C4-2B (cell line): ENCODE results near the gene HMGCS2.
"Not testable (repeated sequence)": the region's sequence is repeated elsewhere in the genome, so short reads cannot be mapped to it uniquely, and the experiment has no call there.

ENCODE experiments used
- H3K27ac ChIP-seq: fragments of 450-650 bp; 2 replicates; pipeline ENCODE4 v1.5.1; 2017
- CTCF ChIP-seq: fragments of 450-650 bp; conservative IDR thresholded peaks from 2 replicates; pipeline ENCODE4 v1.5.1; 2017; ENCODE audit warnings: mild to moderate bottlenecking
- ZFX ChIP-seq: fragments of 450-650 bp; IDR thresholded peaks from 2 replicates; pipeline ENCODE4 v1.6.1; 2017

Gene HMGCS2

GRCh38 chr1:119715542-119715941 lies 53.2 kb downstream of the HMGCS2 start:
- peak overlapping the region; percentile 6; the same call in 1 of the 2 replicates for H3K27ac ChIP-seq
- TF ChIP-seq CTCF = no peak
- no peak for TF ChIP-seq ZFX

GRCh38 chr1:119714583-119714982 lies 54.1 kb downstream of the HMGCS2 start:
- TF ChIP-seq ZFX (no peak), CTCF (no peak)
- H3K27ac ChIP-seq = peak overlapping the region; percentile 94

- H3K27ac ChIP-seq = peak overlapping the region; percentile 94
- no peak for TF ChIP-seq ZFX
- TF ChIP-seq CTCF = no peak
Measured at GRCh38 chr1:119713749-119714456, 54.8 kb downstream of the HMGCS2 start.

- peak overlapping the region; percentile 94 for H3K27ac ChIP-seq
- TF ChIP-seq ZFX (peak; percentile 28; the same call in 1 of the 2 replicates), CTCF (no peak)
Measured at GRCh38 chr1:119713039-119713748, 55.5 kb downstream of the HMGCS2 start.

- H3K27ac ChIP-seq = peak overlapping the region; percentile 94
- TF ChIP-seq CTCF (no peak), ZFX (no peak; the same call in 1 of the 2 replicates)
Measured at GRCh38 chr1:119712342-119713038, 56.2 kb downstream of the HMGCS2 start.

GRCh38 chr1:119711804-119712341 lies 56.8 kb downstream of the HMGCS2 start, which contains the start of gene PHGDH:
Gene PHGDH (plus strand): TSS chr1:119711934. CDS start chr1:119712023, 89 bp downstream.
- TF ChIP-seq ZFX = peak; percentile 24; the same call in 1 of the 2 replicates
- no peak for TF ChIP-seq CTCF
- peak within 1 kb of the TSS; percentile 94 for H3K27ac ChIP-seq

- H3K27ac ChIP-seq = peak overlapping the region; percentile 94
Measured at GRCh38 chr1:119711356-119711803, 57.3 kb downstream of the HMGCS2 start.

- H3K27ac ChIP-seq = not testable (repeated sequence)
Measured at GRCh38 chr1:119706599-119706998, 62.1 kb downstream of the HMGCS2 start.
